ENCODE measurements around the gene TIE1. TPM values are rescaled to one million over a fixed set of nuclear protein-coding genes. Genes with fewer than 3 reads are reported as not detected.

The TIE1 gene
- total and polyA plus RNA-seq, 2 of the 13 experiments (the other 11 are each of a cell fraction or from before 2014, with no cell fraction given) = 0.58 to 0.84 TPM

DNA sequence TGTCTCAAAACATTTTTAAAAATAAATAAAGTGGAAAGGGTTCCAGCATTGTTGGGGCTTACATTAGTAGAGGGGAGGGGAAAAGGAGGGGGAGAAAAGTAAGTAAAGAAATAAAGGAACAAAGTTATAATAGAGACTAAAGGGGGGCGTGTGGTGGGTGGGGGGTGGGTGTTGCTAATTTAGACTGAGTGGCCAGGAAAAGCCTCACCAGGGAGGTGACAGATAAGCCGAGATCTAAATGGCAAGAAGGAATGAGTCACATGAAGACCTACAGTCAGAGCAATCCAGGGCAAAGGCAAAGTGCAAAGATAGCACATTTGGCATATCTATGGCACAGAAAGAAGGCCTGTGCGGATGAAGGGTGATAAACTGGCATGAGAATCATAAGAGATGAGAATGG lies 44.3 kb downstream of the TIE1 start:
- peaks cover 57% of the 10 kb centered on the region for H3K4me1 ChIP-seq (ENCODE audit: insufficient read depth, low read length)
- H3K79me2 ChIP-seq (ENCODE audit: insufficient read depth, low read length) = no peaks in the 10 kb centered on the region
- no peak overlapping the region for H3K4me3 ChIP-seq (replicated peaks in 1 of 3; ENCODE audit: insufficient read depth in 1 of 3, low read depth in 2 of 3, low read length in 3 of 3)
- no peaks in the 10 kb centered on the region for H4K20me1 ChIP-seq (ENCODE audit: insufficient read depth, low read length)
- no peaks in the 10 kb centered on the region for H3K36me3 ChIP-seq (replicated peaks in 1 of 2; ENCODE audit: control insufficient read depth in 1 of 2, insufficient read depth in 2 of 2, low read length in 2 of 2)
- ATAC-seq (no peak), FAIRE-seq (no peak), DNase-seq (ENCODE audit: low spot score) (no peak)
- no peaks in the 10 kb centered on the region; a peak in 1 of 5 replicates for H3K27me3 ChIP-seq (ENCODE audit: control insufficient read depth in 1 of 2, insufficient read depth in 2 of 2, low read length in 2 of 2)
- H3K9ac ChIP-seq (ENCODE audit: insufficient read depth, low read depth, low read length) = no peak overlapping the region
- H3K27ac ChIP-seq (ENCODE audit: extremely low read length, insufficient read depth, low read length) = no peak overlapping the region
- no TSS peak for BruUV-seq (replicated peaks)
- H2AFZ ChIP-seq (ENCODE audit: low read length) = no peak overlapping the region
- in situ Hi-C loops (cut with HindIII; ENCODE audit: extremely low pct_ligation_motif_present, low pct_unique_long_range_greater_than_20kb) (no loop called here), intact Hi-C loops (cut with micrococcal nuclease; ENCODE audit: unreplicated experiment) (loop anchor here (5.0 kb wide), 1 partner anchor 108 kb away; no protein-coding TSS in a partner anchor)
- ChIA-PET POLR2A (no interaction called here), CTCF (ENCODE audit: low intra/inter-chr PET ratio, low total read pairs) (no interaction called here)
- no peak overlapping the region for H3K4me2 ChIP-seq (ENCODE audit: low read depth, low read length)
- WGBS (ENCODE audit: low lambda C conversion rate) = 38% methylated on average over 3 of the region's 3 CpGs
- H3K9me3 ChIP-seq (ENCODE audit: low read length) = no peaks in the 10 kb centered on the region
- TF ChIP-seq, protein P1, sequence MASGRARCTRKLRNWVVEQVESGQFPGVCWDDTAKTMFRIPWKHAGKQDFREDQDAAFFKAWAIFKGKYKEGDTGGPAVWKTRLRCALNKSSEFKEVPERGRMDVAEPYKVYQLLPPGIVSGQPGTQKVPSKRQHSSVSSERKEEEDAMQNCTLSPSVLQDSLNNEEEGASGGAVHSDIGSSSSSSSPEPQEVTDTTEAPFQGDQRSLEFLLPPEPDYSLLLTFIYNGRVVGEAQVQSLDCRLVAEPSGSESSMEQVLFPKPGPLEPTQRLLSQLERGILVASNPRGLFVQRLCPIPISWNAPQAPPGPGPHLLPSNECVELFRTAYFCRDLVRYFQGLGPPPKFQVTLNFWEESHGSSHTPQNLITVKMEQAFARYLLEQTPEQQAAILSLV (CRISPR knock-in tag; IDR thresholded peaks at IDR 0.05; ENCODE audit: borderline replicate concordance) = no peak
- peak; percentile 48 for TF ChIP-seq MAFF (IDR thresholded peaks at IDR 0.05; ENCODE audit: low read depth, low read length)
- TF ChIP-seq PPARG (CRISPR knock-in tag; conservative IDR thresholded peaks at IDR 0.05) = 0 out of 2 replicates have a peak, but pooled peaks have one; percentile 32
- TF ChIP-seq MAFK (conservative IDR thresholded peaks at IDR 0.05 in 1 of 2, IDR thresholded peaks at IDR 0.05 in 1 of 2; ENCODE audit: low read length in 2 of 2) = peak; percentile 54 to 74; a peak in 3 of 4 replicates
- 0 out of 2 replicates have a peak, but pooled peaks have one; percentile 14 for TF ChIP-seq FOSL2 (CRISPR knock-in tag; IDR thresholded peaks at IDR 0.05)

- no peaks in the 10 kb centered on the region for H3K36me3 ChIP-seq (replicated peaks in 1 of 2; ENCODE audit: control insufficient read depth in 1 of 2, insufficient read depth in 2 of 2, low read length in 2 of 2)
- CTCF ChIA-PET (ENCODE audit: low intra/inter-chr PET ratio, low total read pairs) = no interaction called here
- H3K27ac ChIP-seq (ENCODE audit: extremely low read length, insufficient read depth, low read length) = no peak overlapping the region
- no peak for FAIRE-seq
- intact Hi-C loops (cut with micrococcal nuclease; ENCODE audit: unreplicated experiment) (loop anchor here (5.0 kb wide), 1 partner anchor 109 kb away; no protein-coding TSS in a partner anchor), in situ Hi-C loops (cut with HindIII; ENCODE audit: extremely low pct_ligation_motif_present, low pct_unique_long_range_greater_than_20kb) (no loop called here)
- no peaks in the 10 kb centered on the region for H3K79me2 ChIP-seq (ENCODE audit: insufficient read depth, low read length)
- POLR2A ChIA-PET = interaction anchor here (1.2 kb wide), 1 partner anchor 12 kb away, joined by 4 read pairs; the partner anchor contains the start of gene CDC20
- H2AFZ ChIP-seq (ENCODE audit: low read length) = no peak overlapping the region
- WGBS (ENCODE audit: low lambda C conversion rate) = 75% methylated on average over 1 of the region's 5 CpGs
- no peaks in the 10 kb centered on the region; a peak in 1 of 5 replicates for H3K27me3 ChIP-seq (ENCODE audit: control insufficient read depth in 1 of 2, insufficient read depth in 2 of 2, low read length in 2 of 2)
- no peak overlapping the region for H3K9ac ChIP-seq (ENCODE audit: insufficient read depth, low read depth, low read length)
- no TSS peak for BruUV-seq (replicated peaks)
- H3K4me1 ChIP-seq (ENCODE audit: insufficient read depth, low read length) = peaks cover 53% of the 10 kb centered on the region
- no peak overlapping the region for H3K4me2 ChIP-seq (ENCODE audit: low read depth, low read length)
- H3K4me3 ChIP-seq (replicated peaks in 1 of 3; ENCODE audit: insufficient read depth in 1 of 3, low read depth in 2 of 3, low read length in 3 of 3) = no peak overlapping the region
- no peaks in the 10 kb centered on the region for H4K20me1 ChIP-seq (ENCODE audit: insufficient read depth, low read length)
- ATAC-seq = no peak
- no peaks in the 10 kb centered on the region for H3K9me3 ChIP-seq (ENCODE audit: low read length)
- DNase-seq (ENCODE audit: low spot score) = no peak
- TF ChIP-seq ZBTB21 (CRISPR knock-in tag; IDR thresholded peaks at IDR 0.05) = no peak
- TF ChIP-seq HNRNPH1 (optimal IDR thresholded peaks at IDR 0.05; ENCODE audit: low read depth, low read length) = no peak
- TF ChIP-seq HIVEP1 (CRISPR knock-in tag; IDR thresholded peaks at IDR 0.05) = no peak
- no peak for TF ChIP-seq BCLAF1 (IDR thresholded peaks at IDR 0.05)
- no peak for TF ChIP-seq ZNF704 (CRISPR knock-in tag; IDR thresholded peaks at IDR 0.05; ENCODE audit: borderline replicate concordance)
- no peak for TF ChIP-seq SETDB1 (CRISPR knock-in tag; IDR thresholded peaks at IDR 0.05; ENCODE audit: borderline replicate concordance)
- no peak for TF ChIP-seq IRF2 (CRISPR knock-in tag; IDR thresholded peaks at IDR 0.05)
- no peak for TF ChIP-seq ZNF780A (CRISPR knock-in tag; IDR thresholded peaks at IDR 0.05)
These were observed 45.9 kb downstream of the TIE1 start for GRCh38 chr1:43346636-43347035.

All from HepG2 (cell line).